SK-MEL-5 (cell line): Measurements from ENCODE around the gene NOM1. TPM values are rescaled to one million over a fixed set of nuclear protein-coding genes. Genes with fewer than 3 reads are reported as not detected.

Source experiments
- DNase-seq: peaks from one replicate; pipeline ENCODE4 v3.0.0-alpha.2; 2016; ENCODE audit warnings: low read depth, low spot score
- in situ Hi-C: cut with HindIII; loops from 2 replicates; pipeline ENCODE4 v1.10.0; 2016; ENCODE audit warnings: low sequenced_read_pairs, high pct_unique_total_duplicates, low pct_unique_long_range_greater_than_20kb
- total RNA-seq: library from RNA; depleted of rRNA; stranded (reverse); fragments of >200 nt; shearing (Covaris generic); gene quantifications from 2 replicates; pipeline ENCODE4 v1.2.3, GENCODE V29; 2014

The NOM1 gene
- total RNA-seq, 1 experiment from 2014 or later = 17.9 TPM

- in situ Hi-C loops = no loop called here
- no peak for DNase-seq
Observed at GRCh38 chr7:156998988-156999957, 49.8 kb downstream of the NOM1 start.

GRCh38 chr7:156999958-157000726 is 50.6 kb downstream of the NOM1 start:
- no peak for DNase-seq
- in situ Hi-C loops = no loop called here

GRCh38 chr7:157000741-157001653 is 51.5 kb downstream of the NOM1 start:
- DNase-seq = no peak
- in situ Hi-C loops = no loop called here

- in situ Hi-C loops = no loop called here
- no peak for DNase-seq
Observed at GRCh38 chr7:157001920-157002818, 52.7 kb downstream of the NOM1 start.

- no peak for DNase-seq
- in situ Hi-C loops = no loop called here
Observed at GRCh38 chr7:157002819-157003421, 53.4 kb downstream of the NOM1 start.

- in situ Hi-C loops = no loop called here
- DNase-seq = no peak
Observed at GRCh38 chr7:157003445-157003755, 53.9 kb downstream of the NOM1 start.

GRCh38 chr7:157003756-157004520 is 54.4 kb downstream of the NOM1 start:
- in situ Hi-C loops = no loop called here
- DNase-seq = no peak

GRCh38 chr7:157004521-157005455 is 55.3 kb downstream of the NOM1 start:
- no peak for DNase-seq
- in situ Hi-C loops = no loop called here

GRCh38 chr7:157005456-157006204 is 56.1 kb downstream of the NOM1 start:
- in situ Hi-C loops = no loop called here
- no peak for DNase-seq

- DNase-seq = no peak
- in situ Hi-C loops = no loop called here
Observed at GRCh38 chr7:157006205-157006747, 56.8 kb downstream of the NOM1 start.

GRCh38 chr7:157006829-157007469 is 57.4 kb downstream of the NOM1 start:
- DNase-seq = no peak

GRCh38 chr7:157007470-157008066 is 58.1 kb downstream of the NOM1 start:
- no peak for DNase-seq
- in situ Hi-C loops = no loop called here

More at GRCh38 chr7:157006829-157007469, 57.4 kb downstream of the NOM1 start:
- in situ Hi-C loops = no loop called here
